ENCODE data around the gene LGALS7. TPM values are rescaled to one million over a fixed set of nuclear protein-coding genes. Genes with fewer than 3 reads are reported as not detected.
"Not testable (repeated sequence)": the region's sequence is repeated elsewhere in the genome, so short reads cannot be mapped to it uniquely, and the experiment has no call there.

The LGALS7 gene
- total and polyA plus RNA-seq, 12 donors = not detected

- Histone ChIP-seq H3K4me3 (no peak overlapping the region), H3K9me3 (replicated peaks in 1 of 3) (no peaks in the 10 kb centered on the region), H3K27ac (no peak overlapping the region), H3K36me3 (replicated peaks in 1 of 2) (no peaks in the 10 kb centered on the region), H3K4me1 (replicated peaks in 1 of 2) (no peaks in the 10 kb centered on the region), H3K27me3 (no peaks in the 10 kb centered on the region)
- no peak for DNase-seq
- 84 to 95% (median 87%) methylated on average over 5 of the region's 5 CpGs for WGBS, 4 donors
- intact Hi-C loops (cut with DNase I) = no loop called here
- no peak for TF ChIP-seq CTCF (IDR thresholded peaks at IDR 0.05)
- TF ChIP-seq POLR2A (IDR thresholded peaks at IDR 0.05) = no peak
Observed at GRCh38 chr19:38800577-38801347, 27.4 kb upstream of the LGALS7 start.

- H3K4me1 ChIP-seq (replicated peaks in 1 of 2) = no peaks in the 10 kb centered on the region
- H3K4me3 ChIP-seq = no peak overlapping the region
- 85 to 90% (median 90%) methylated on average over 10 of the region's 10 CpGs for WGBS, 4 donors
- intact Hi-C loops (cut with DNase I) = no loop called here
- H3K27ac ChIP-seq = no peak overlapping the region
- H3K9me3 ChIP-seq (replicated peaks in 1 of 3) = no peaks in the 10 kb centered on the region
- H3K36me3 ChIP-seq (replicated peaks in 1 of 2) = no peaks in the 10 kb centered on the region
- TF ChIP-seq POLR2A (IDR thresholded peaks at IDR 0.05) (no peak), CTCF (IDR thresholded peaks at IDR 0.05) (no peak)
- H3K27me3 ChIP-seq = no peaks in the 10 kb centered on the region
- no peak for DNase-seq
Observed at GRCh38 chr19:38799104-38799503, 25.8 kb upstream of the LGALS7 start.

GRCh38 chr19:38797781-38798180, 24.5 kb upstream of the LGALS7 start:
- H3K27ac ChIP-seq; H3K27me3 ChIP-seq; H3K4me1 ChIP-seq (replicated peaks in 1 of 2); H3K36me3 ChIP-seq (replicated peaks in 1 of 2); H3K9me3 ChIP-seq (replicated peaks in 1 of 3); intact Hi-C loops (cut with DNase I); DNase-seq; H3K4me3 ChIP-seq: not testable (repeated sequence)
- WGBS, 4 donors = 94% methylated on average over 13 to 22 of the region's 33 CpGs; no CpG with 5 or more reads in 2 of the 4 donors

- no peak for DNase-seq
- no peaks in the 10 kb centered on the region for H3K36me3 ChIP-seq (replicated peaks in 1 of 2)
- no peaks in the 10 kb centered on the region for H3K4me1 ChIP-seq (replicated peaks in 1 of 2)
- WGBS, 4 donors = 44 to 67% (median 60%) methylated on average over 2 of the region's 2 CpGs
- no peaks in the 10 kb centered on the region for H3K27me3 ChIP-seq
- H3K4me3 ChIP-seq = no peak overlapping the region
- H3K27ac ChIP-seq = no peak overlapping the region
- TF ChIP-seq CTCF (IDR thresholded peaks at IDR 0.05) (no peak), POLR2A (IDR thresholded peaks at IDR 0.05) (no peak)
- intact Hi-C loops (cut with DNase I) = no loop called here
- H3K9me3 ChIP-seq (replicated peaks in 1 of 3) = no peaks in the 10 kb centered on the region
Observed at GRCh38 chr19:38796154-38796553, 22.8 kb upstream of the LGALS7 start.

- Histone ChIP-seq H3K27me3 (no peaks in the 10 kb centered on the region), H3K36me3 (replicated peaks in 1 of 2) (no peaks in the 10 kb centered on the region), H3K27ac (no peak overlapping the region), H3K4me1 (replicated peaks in 1 of 2) (no peaks in the 10 kb centered on the region), H3K9me3 (replicated peaks in 1 of 3) (no peaks in the 10 kb centered on the region), H3K4me3 (no peak overlapping the region)
- no peak for DNase-seq
- WGBS, 4 donors = 90 to 92% (median 91%) methylated on average over 4 of the region's 4 CpGs
- intact Hi-C loops (cut with DNase I) = no loop called here
- TF ChIP-seq CTCF (IDR thresholded peaks at IDR 0.05) (no peak), POLR2A (IDR thresholded peaks at IDR 0.05) (no peak)
Observed at GRCh38 chr19:38795549-38795948, 22.2 kb upstream of the LGALS7 start.

All from adrenal gland (tissue), 12 donors.